GM19438 (cell line): ENCODE results near the gene CYP17A1.
"Not testable (repeated sequence)": the region's sequence is repeated elsewhere in the genome, so short reads cannot be mapped to it uniquely, and the experiment has no call there.

Experiments used
- ATAC-seq: cut with Tn5 transposase; IDR thresholded peaks from one replicate; pipeline ENCODE4 v1.9.1; 2021; ENCODE audit warnings: low read depth; ENCODE audit not compliant: unreplicated experiment

CYP17A1 gene

DNA sequence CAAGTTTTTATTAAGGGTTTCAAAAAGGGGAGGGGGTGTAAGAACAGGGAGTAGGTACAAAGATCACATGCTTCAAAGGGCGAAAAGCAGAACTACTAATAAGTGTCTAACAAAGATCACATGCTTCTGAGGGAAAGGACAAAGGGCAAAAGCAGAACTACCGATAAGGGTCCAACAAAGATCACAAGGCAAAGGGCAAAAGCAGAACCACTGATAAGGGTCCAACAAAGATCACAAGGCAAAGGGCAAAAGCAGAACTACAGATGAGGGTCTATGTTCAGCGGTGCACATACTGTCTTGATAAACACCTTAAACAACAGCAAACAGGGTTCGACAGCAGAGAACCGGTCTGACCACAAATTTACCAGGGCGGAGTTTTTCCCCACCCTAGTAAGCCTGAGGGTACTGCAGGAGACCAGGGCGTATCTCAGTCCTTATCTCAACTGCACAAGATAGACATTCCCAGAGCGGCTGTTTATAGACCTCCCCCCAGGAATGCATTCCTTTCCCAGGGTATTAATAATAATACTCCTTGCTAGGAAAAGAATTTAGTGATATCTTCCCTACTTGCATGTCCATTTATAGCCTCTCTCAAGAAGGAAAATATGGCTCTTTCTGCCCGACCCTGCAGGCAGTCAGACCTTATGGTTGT, 1.2 kb upstream of the CYP17A1 start:
- not testable (repeated sequence) for ATAC-seq

DNA sequence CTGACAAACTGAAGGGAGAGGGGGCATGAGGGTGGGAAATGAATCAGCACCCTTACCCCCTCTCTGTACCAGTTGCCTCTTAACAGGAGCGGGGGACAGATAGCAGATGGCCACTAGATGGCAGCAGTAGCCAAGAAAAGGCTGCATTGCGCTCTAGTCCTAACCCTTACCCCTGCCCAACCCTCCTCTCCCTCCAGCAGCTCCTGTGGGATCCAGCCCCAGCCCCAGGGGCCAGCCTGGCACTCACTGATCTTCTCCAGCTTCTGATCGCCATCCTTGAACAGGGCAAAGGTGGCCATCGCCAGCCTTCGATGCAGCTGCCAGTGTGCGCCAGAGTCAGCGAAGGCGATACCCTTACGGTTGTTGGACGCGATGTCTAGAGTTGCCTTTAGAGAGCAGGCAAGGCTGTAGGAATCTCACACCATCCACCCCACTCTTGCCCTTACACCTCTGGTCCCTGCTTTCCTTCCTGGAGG, 2.2 kb downstream of the CYP17A1 start:
- no peak for ATAC-seq

DNA sequence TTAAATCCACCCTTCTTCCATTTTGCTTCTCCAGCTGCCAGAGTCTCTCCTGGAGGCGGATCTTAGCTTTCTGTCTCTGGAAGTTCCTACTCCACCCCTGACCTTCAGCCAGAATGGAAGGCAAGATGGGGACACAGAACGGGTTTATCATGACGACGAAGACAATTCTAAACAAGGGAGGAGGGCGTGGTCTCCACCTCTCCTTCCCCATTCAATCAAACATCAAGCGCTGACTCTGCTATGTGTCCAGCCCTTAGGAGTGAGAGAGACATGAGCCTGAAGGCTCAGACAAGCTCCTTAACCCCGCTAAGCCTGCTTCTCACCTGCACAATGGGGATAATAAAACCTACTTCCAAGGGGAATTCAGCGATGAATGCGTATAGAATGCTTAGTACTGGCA, 3.1 kb downstream of the CYP17A1 start:
- no peak for ATAC-seq

DNA sequence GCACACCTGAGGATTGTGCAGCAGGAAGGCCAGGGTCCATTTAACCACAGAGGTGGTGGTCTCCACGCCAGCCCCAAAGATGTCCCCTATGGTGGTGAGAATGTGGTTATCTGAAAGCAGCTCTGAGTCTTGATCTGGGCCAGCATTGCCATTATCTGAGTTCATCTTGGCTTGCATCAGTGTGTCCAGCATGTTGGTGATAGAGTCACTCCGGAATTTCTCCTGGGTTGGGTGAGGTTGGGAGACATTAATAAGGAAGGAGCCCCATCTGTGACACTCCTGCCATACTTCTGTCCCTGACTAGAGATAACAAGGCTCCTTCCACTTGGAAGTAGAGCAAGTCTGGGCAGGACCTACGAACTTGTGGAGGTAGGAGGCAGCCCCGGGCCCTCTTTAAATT, 4.2 kb downstream of the CYP17A1 start:
- ATAC-seq, result no peak

DNA sequence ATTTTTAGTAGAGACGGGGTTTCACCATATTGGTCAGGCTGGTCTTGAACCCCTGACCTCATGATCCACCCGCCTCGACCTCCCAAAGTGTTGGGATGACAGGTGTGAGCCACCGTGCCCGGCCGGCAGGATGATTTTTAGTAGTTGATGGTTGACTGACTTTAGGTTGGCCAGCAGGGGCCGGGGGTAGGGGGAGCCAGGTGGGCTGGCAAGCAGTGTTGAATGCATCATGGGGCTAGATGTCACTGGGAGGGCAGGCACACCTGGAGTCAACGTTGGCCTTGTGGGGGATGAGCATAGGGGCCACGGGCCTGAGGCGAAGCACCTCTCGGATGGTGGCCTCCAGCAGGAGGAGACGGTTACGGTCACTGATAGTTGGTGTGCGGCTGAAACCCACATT, 5.0 kb downstream of the CYP17A1 start:
- no peak for ATAC-seq

DNA sequence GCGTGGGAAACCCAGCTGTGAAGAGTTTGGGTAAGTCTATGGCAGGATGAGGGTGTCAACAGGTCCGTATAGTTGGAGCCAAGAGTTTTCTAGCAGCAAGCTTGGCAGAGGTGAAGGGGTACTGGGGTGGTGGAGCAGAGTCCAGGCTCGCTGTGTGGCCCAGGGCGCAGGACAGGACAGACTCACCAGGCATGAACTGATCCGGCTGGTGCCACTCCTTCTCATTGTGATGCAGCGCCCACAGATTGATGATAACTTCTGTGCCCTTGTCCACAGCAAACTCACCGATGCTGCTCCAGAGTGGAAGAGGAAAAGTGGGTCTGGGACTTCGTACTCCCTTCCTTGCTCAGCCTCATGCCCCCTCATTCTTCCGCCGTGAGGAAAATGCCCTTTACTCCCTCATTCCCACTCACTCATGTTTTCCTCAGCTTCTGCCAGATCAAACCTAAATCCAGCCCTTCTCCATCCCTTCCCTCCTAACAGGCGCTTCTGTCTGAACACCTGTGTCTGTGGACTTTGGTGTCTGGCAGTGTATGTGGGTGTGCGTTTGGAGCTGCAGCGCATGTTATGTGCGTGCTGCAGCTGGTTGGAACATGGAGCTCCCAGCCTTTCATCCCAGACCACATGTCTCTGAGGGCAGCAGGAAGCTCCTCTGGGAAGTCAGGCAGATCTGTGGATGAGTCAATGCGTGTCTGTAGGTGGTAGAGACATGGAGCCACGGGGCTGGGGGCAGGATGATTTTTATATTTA, 5.7 kb downstream of the CYP17A1 start:
- no peak for ATAC-seq

DNA sequence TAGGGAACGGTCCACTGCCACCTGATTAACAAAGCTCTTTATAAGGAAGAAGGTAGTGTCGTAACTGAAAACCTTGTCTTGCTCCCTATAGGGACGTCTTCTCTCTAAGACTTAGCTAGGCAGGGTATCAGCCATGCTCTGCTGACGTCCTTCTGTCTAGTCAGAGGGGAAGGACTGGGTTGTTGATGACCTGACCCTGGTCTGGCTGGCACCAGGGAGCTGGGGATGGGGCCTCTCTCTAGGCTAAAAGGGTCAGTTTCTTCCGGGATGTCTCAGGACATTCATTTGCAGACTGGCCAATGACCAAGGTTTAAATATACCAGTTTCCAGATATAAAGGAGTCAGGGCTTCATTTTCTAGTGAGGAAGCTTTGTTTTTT, 9.6 kb downstream of the CYP17A1 start:
- no peak for ATAC-seq

DNA sequence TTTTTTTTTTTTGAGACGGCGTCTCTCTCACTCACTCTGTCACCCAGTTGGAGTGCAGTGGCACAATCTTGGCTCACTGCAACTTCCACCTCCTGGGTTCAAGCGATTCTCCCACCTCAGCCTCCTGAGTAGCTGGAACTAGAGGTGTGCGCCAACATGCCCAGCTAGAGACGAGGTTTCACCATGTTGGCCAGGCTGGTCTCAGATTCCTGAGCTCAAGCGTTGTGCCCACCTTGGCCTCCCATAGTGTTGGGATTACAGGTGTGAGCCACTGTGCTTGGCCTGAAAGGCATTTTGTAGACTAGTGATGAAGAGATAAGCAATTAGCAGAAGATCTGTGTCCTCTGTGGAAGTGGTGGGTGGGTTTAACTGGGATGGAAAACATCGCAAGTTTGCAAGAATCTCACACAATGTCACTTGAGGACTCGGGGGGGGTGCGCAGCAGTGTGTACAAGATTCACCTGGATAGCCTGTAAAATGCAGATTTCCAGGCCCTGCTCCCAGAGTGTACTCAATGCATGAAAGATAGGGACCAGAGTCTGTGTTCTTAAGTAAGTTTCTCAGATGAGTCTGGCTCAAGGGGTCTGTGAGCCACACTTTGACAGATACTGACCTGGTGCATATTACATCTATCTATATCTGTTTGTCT, 10.9 kb downstream of the CYP17A1 start:
- no peak for ATAC-seq

DNA sequence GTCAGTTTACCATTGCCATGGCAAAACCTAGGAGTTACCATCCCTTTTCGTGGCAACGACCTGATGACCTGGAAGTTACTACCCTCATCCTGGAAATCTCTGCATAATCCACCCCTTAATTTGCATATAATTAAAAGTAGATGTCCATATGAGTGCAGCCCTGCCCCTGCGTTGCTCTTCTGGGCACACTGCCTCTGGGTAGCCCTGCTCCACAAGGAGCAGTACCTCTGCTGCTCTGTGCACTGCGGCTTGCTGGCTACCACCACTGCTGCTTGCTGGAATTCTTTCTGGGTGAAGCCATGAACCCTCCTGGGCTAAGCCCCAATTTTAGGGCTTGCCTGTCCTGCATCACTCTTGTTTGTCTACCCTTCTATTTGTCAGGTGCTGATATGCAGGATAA, 12.5 kb downstream of the CYP17A1 start:
- ATAC-seq, result no peak

DNA sequence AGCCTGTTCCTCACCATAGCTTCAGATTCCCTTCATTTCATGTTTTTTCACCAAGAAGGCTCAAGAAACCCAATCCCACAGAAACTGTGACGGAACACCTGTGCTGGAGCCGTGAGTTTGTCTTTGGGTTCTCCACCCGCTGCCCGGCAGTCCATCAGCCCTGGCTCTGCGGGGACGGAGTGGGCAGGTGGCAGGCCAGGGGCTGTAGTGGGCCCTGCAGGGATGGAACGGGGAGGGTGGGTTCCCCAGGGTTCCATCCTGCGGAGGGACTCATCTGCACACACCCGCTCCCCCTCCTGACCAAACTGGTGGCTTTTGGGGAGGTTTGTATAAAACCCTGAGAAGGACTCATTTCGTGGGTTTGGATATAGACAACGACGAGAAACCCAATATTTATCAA, 15.0 kb downstream of the CYP17A1 start:
- no peak for ATAC-seq

DNA sequence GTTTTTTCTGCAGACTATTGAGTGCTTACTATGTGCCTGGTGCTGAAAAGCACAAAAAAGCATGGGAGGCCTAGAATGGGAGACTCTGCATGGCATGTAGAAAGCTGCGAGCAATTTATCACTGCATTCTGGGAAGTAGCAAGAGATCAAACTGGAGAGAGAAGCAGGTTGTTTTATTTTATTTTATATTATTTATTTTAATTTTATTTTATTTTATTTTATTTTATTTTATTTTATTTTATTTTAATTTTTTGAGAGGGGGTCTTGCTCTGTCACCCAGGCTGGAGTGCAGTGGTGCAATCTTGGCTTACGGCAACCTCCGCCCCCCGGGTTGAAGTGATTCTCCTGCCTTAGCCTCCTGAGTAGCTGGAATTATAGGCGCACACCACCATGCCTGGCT, 17.2 kb downstream of the CYP17A1 start:
- not testable (repeated sequence) for ATAC-seq

DNA sequence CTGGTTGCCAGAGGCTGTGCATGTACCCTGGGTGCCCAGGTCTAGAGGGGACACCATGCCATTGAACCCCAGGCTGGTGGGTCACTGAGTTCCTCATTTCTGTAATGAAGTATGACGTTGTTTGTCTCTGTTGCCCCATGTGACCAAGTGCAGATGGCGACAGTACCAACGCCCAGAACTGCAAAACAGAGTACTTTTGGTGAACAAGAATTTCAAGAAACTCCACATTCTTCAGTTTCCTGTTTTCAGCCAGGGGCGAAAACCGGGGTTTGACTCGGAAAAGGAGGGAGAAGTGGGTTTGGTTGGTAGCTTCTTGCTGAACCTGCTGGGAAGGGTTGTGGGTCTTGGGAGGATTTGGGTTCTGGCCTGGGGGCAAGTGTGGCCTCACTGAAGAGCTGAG, 18.2 kb downstream of the CYP17A1 start:
- ATAC-seq, result no peak

DNA sequence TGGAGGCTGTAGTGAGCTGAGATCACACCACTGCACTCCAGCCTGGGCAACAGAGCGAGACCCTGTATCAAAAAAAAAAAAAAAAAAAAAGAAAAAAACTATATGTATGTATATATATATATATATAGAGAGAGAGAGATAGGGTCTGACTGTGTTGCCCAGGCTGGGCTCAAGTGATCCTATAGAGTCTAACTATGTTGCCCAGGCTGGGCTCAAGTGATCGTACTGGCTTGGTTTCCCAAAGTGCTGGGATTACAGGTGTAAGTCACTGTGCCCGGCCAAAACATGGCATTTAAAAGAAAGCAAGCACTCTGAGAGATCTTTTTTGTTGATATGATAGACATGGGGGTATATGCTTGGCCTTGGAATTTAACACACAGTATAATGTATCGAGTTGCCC, 20.0 kb downstream of the CYP17A1 start:
- ATAC-seq, result no peak

DNA sequence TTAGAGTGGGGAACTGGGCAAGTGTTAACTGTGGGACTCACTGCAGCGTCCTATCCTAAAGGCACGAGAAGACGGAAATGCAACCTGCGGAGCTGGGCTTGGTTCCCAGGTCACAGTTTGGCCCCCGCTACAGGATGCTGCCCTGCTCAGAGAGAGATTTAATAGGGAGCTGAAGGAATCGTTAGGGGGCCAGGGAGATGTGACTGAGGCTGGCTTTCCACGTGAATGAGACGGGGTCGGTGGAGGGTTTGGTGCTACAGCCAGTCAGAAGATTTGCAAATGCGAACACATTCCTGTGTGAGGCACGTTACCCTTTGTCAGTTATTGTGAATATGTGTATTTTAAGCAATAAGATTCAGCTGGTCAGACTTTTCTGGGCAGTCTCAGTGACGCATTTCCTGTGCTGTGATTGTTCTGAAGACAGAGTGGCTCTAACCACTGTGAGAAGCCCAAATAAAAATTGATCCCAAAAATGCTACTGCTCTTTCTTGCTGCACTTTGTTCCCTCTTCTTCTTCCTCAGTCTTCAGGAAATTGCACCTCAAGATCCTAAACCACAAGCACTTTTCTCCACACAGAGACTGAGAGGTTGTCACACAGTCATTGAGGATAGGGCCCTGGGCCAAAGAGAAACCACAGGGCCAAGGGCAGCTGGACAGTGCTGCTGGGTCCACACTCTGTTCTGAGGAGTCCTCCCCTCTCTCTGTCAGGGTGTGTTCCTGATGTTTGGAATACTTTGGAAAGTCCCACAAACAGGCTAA, 21.2 kb downstream of the CYP17A1 start:
- no peak for ATAC-seq

DNA sequence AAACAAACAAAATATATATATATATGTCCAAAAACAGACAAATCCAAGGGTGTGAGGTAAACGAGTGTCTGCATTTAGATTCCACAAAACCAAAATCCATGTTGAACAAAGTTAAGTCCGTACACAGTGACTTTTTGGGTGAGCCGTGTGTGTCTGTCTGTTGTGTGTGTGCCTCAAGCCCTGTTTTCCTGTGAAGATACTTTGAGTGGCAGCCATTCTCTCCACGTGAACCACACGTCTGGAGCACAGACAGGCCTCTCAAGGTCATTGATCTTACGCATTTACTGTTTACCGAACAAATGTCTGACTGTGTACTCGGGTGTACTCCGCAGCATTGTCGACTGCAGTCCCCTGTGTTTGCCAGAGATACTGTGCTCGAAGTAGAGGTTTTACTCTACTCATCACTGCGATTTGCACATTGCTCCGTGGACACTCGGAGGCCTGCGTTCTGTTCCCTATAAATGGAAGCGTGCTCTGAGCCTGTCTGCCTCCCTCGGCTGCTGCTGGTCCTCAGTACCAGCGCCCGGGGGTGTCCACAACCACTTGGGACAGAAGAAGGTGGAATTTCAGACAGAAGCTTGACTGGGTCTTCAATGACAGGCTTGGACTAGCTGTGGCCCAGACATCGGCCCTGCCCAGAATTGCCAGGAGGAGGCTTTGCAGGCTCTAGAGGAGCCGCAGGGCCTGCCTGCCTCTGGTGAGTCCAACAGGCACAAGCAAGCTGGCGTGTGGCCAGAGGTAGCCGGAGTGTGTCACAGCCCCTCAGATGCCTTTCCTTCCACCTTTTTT, 22.1 kb downstream of the CYP17A1 start:
- ATAC-seq, result no peak

DNA sequence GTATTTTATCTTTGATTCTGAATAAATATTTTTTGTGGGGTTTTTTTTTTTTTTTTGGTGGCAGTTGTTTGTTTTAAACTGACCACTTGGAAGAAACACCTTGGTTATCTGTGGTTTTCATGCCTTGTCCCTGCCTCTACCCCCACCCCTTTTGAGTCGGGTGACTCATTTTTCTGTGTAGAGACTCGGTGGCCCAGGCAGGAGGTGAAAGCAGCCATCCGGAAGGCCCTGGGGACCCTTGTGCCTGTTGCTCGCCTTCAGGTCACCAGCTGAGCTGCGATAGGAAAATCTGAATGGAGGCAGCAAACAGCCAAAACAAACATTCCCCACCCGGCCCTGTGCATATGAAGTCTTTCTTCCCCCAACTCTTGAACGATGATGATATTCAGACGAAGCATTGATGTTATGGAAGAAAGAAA, 22.8 kb downstream of the CYP17A1 start:
- ATAC-seq, result no peak

DNA sequence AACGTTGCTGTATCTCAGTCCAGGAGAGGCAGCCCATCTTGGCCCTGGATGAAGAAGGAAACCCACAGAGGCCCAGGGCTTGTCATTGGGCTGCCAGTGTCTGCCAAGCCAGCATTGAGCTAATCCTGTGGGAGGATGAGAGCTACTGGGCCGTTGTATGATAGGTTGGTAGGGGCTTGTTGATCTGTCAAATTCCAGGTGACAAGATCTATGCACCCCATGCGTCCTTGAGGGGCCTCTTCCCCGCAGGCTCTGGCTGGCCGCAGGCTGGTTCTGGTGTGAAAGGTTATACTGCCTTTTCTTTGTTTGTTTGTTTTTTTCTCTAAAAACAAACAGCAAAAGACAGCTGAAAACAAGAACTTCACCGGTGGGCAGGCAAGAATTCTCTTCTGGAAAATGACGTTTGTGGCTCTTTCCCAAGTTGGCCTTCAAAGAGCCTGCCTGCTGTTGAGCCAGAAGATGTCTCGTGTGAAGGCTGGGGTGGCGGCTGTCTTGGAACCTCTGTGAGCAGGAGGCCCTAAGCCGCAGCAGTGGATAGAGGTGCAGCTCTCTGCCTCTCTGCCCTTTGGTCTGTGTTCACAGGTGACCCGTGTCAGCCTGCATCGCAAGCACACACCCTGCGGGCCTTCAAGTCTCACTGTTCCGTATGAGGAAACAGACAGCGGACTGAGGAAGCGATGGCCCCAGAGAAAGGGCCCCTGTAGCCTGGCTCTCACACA, 23.3 kb downstream of the CYP17A1 start:
- no peak for ATAC-seq

DNA sequence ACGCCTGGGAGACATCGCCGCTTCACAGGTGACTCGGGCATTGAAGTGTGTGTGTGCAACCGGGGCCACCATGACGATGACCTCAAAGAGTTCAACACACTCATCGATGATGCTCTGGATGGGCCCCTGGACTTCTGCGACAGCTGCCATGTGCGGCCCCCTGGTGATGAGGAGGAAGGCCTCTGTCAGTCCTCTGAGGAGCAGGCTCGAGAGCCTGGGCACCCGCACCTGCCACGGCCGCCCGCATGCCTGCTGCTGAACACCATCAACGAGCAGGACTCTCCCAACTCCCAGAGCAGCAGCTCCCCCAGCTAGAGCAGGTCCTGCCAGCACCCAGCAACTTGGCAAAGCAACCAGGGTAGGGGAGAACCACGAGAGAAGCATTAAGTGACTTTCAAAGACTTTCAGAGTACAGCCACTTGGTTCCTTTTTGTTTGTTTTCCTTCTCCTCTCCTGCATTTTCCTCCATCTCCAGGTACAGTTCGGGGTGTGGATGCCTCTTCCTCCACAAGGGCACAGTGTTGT, 24.1 kb downstream of the CYP17A1 start:
- no peak for ATAC-seq

DNA sequence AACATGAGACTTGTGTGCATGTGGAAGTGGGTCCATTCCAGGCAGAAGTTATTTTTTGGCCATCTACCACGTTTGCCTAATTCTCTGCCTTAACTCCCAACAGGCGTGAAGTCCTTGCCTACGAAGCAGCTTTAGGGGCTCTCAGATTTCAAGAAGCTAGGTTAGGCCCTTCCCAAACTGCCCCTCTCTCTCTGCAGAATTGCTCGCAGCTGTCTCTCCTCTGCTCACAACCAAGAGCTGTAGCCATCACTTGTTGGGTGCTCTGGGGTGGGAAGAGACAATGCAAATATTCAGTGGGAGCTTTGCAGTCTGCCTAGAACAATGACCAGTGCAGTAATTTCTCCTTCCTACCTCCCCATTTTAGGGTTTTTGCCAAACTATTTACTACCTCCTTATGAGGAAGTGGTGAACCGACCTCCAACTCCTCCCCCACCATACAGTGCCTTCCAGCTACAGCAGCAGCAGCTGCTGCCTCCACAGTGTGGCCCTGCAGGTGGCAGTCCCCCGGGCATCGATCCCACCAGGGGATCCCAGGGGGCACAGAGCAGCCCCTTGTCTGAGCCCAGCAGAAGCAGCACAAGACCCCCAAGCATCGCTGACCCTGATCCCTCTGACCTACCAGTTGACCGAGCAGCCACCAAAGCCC, 24.9 kb downstream of the CYP17A1 start:
- no peak for ATAC-seq
